ENCODE results near the gene GNAL. TPM values are rescaled to one million over a fixed set of nuclear protein-coding genes. Genes with fewer than 3 reads are reported as not detected.

The GNAL gene
- total RNA-seq, 8 experiments from 2014 or later = 0.85 to 31.0 (median 11.1) TPM

GRCh38 chr18:11754979-11755378 is 65.9 kb downstream of the GNAL start:
- 20 to 100% methylated on average over 1 to 2 of the region's 8 CpGs; no CpG with 5 or more reads in 8 of the 10 experiments for WGBS, 10 experiments
- in situ Hi-C loops (cut with MboI; ENCODE audit: low pct_unique_long_range_greater_than_20kb in 2 of 9, low sequenced_read_pairs in 9 of 9, unreplicated experiment in 9 of 9) = no loop called here
- H3K27ac ChIP-seq = no peak overlapping the region
- H3K4me1 ChIP-seq (replicated peaks in 1 of 2) = no peaks in the 10 kb centered on the region
- peak in 3 of 8 experiments; percentile 39 to 68 (median 55) for ATAC-seq (replicated peaks in 6 of 8)
- no peak overlapping the region for H3K4me3 ChIP-seq

DNA sequence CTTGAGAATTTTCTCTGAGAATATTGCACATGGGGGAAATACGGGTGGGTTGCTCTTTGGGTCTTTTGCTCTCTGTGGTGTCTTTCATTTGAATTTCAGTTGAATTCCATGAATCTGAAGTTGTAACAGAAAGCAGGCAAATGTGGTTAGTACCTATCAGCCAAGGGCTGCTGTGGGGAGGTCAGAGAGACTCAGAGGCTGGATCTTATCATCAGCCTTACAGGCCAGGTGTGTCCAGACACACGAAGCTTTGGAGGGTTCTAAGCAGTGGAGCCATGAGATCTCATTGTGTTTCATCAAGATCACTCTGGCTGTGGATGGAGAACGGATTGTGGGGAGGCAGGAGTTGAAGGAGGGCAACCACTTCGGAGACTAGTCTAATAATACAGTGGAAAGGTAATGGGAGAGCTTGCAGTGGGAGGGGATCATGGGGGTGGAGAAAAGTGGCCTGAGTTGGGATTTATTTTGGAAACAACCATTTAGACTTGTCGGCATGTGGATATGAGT is 68.1 kb downstream of the GNAL start:
- in situ Hi-C loops (cut with MboI; ENCODE audit: low pct_unique_long_range_greater_than_20kb in 2 of 9, low sequenced_read_pairs in 9 of 9, unreplicated experiment in 9 of 9) = no loop called here
- H3K4me1 ChIP-seq (replicated peaks in 1 of 2) = no peaks in the 10 kb centered on the region
- WGBS, 10 experiments = 20 to 100% (median 80%) methylated on average over 1 to 5 of the region's 5 CpGs; no CpG with 5 or more reads in 1 of the 10 experiments
- H3K4me3 ChIP-seq = no peak overlapping the region
- ATAC-seq (replicated peaks in 6 of 8) = no peak
- no peak overlapping the region for H3K27ac ChIP-seq

- 67 to 100% (median 89%) methylated on average over 2 to 5 of the region's 10 CpGs; no CpG with 5 or more reads in 5 of the 10 experiments for WGBS, 10 experiments
Observed at GRCh38 chr18:11759456-11759855, 70.4 kb downstream of the GNAL start.

GRCh38 chr18:11760498-11761167 is 71.6 kb downstream of the GNAL start:
- Histone ChIP-seq H3K4me3 (no peak overlapping the region), H3K4me1 (replicated peaks in 1 of 2) (no peaks in the 10 kb centered on the region)
- in situ Hi-C loops (cut with MboI; ENCODE audit: low pct_unique_long_range_greater_than_20kb in 2 of 9, low sequenced_read_pairs in 9 of 9, unreplicated experiment in 9 of 9) = no loop called here

More at GRCh38 chr18:11759456-11759855, 70.4 kb downstream of the GNAL start:
- H3K4me1 ChIP-seq (replicated peaks in 1 of 2) = no peaks in the 10 kb centered on the region
- no peak for ATAC-seq (replicated peaks in 6 of 8)
- in situ Hi-C loops (cut with MboI; ENCODE audit: low pct_unique_long_range_greater_than_20kb in 2 of 9, low sequenced_read_pairs in 9 of 9, unreplicated experiment in 9 of 9) = no loop called here
- H3K27ac ChIP-seq = no peak overlapping the region
- H3K4me3 ChIP-seq = no peak overlapping the region

DNA sequence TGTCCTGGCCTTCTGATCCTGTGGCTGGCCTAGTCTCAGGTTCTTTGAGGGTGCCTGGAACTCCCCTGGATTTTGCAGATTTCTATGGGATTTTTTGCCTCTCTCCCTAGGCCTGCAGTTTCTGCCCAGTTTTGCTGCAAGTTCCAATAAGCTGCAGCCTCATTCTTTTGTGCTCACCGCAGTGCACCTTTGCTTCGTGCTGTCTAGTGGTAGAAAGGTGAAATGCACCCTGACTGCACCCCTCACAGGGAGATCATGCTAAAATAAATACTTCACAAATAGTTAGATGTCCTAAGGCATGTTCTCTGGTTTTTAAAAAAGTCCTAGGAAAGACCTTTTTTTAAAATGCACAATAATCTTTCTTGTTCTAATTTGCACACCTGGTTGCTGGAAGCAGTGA is 72.5 kb downstream of the GNAL start:
- WGBS, 10 experiments = 67 to 100% (median 79%) methylated on average over 1 to 2 of the region's 2 CpGs; no CpG with 5 or more reads in 7 of the 10 experiments
- in situ Hi-C loops (cut with MboI; ENCODE audit: low pct_unique_long_range_greater_than_20kb in 2 of 9, low sequenced_read_pairs in 9 of 9, unreplicated experiment in 9 of 9) = no loop called here
- no peak overlapping the region for H3K27ac ChIP-seq
- H3K4me3 ChIP-seq = no peak overlapping the region
- no peaks in the 10 kb centered on the region for H3K4me1 ChIP-seq (replicated peaks in 1 of 2)
- peak in 1 of 8 experiments; percentile 45 for ATAC-seq (replicated peaks in 6 of 8)

More at GRCh38 chr18:11760498-11761167, 71.6 kb downstream of the GNAL start:
- H3K27ac ChIP-seq = no peak overlapping the region
- ATAC-seq (replicated peaks in 6 of 8) = peak in 2 of 8 experiments; percentile 65 to 83
- 63 to 100% (median 100%) methylated on average over 1 to 4 of the region's 7 CpGs; no CpG with 5 or more reads in 6 of the 10 experiments for WGBS, 10 experiments

DNA sequence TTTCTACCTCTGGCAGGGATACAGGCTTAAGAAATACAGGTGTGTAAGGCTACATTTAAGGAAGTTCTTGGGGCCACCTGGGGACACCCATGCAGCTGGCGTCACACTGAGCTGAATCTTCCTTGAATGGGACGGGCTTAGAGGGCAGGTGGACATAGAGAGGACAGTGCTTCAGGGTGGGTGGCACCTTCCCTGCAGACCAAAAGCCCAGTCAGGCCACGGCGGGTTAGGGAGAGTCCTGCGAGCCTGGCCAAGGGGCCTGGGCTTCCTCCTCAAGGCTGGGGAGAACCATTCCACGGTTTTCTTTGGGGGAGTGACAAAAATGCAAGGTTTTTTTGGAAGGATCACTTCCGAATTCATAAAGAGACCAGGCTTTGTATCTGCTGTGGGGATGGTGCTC is 73.4 kb downstream of the GNAL start:
- in situ Hi-C loops (cut with MboI; ENCODE audit: low pct_unique_long_range_greater_than_20kb in 2 of 9, low sequenced_read_pairs in 9 of 9, unreplicated experiment in 9 of 9) = no loop called here
- ATAC-seq (replicated peaks in 6 of 8) = no peak
- 0 to 100% (median 83%) methylated on average over 1 to 5 of the region's 7 CpGs; no CpG with 5 or more reads in 2 of the 10 experiments for WGBS, 10 experiments
- Histone ChIP-seq H3K27ac (no peak overlapping the region), H3K4me1 (replicated peaks in 1 of 2) (no peaks in the 10 kb centered on the region), H3K4me3 (no peak overlapping the region)

DNA sequence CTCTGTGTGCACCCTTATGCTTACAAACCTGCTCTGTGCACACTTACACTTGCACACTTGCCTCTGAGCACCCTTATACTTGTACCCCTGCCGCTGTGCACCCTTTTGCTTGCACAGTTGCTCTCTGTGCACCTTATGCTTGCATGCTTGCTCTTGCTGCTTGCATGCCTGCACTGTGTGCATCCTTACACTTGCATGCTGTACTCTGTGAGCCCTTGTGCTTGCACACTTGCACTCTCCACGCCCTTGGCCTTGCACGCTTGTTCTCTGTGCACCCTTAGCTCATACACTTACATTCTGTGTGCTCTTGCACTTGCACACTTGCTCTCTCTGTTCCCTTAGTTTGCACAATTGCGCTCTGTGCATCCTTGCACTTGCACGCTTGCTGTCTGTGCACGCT is 78.3 kb downstream of the GNAL start:
- ATAC-seq (replicated peaks in 6 of 8) = no peak
- Histone ChIP-seq H3K4me3 (no peak overlapping the region), H3K27ac (no peak overlapping the region), H3K4me1 (replicated peaks in 1 of 2) (no peaks in the 10 kb centered on the region)
- in situ Hi-C loops (cut with MboI; ENCODE audit: low pct_unique_long_range_greater_than_20kb in 2 of 9, low sequenced_read_pairs in 9 of 9, unreplicated experiment in 9 of 9) = no loop called here
- 22 to 100% (median 89%) methylated on average over 1 to 5 of the region's 6 CpGs for WGBS, 10 experiments

DNA sequence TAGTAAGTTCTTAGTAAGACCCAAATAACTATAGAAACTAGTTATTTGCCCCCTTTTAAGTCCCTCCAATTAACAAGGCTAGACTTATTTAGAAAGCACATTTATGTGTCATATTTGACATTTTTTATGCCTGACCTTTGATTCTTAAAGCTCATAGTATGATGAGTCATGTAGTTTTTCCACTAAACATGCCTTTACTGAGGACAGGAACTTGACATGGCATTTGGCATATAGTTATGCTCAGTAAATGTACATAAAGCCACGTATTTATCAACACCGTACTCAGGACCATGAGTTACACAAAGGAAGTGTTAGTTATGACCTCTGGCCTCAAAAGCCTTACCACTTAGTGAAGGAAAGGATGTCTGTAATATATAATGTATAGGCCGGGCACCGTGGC is 78.9 kb downstream of the GNAL start:
- H3K4me1 ChIP-seq (replicated peaks in 1 of 2) = no peaks in the 10 kb centered on the region
- no peak for ATAC-seq (replicated peaks in 6 of 8)
- H3K27ac ChIP-seq = no peak overlapping the region
- WGBS, 10 experiments = 0 to 100% (median 60%) methylated on average over 1 to 4 of the region's 4 CpGs; no CpG with 5 or more reads in 2 of the 10 experiments
- in situ Hi-C loops (cut with MboI; ENCODE audit: low pct_unique_long_range_greater_than_20kb in 2 of 9, low sequenced_read_pairs in 9 of 9, unreplicated experiment in 9 of 9) = no loop called here
- H3K4me3 ChIP-seq = no peak overlapping the region

DNA sequence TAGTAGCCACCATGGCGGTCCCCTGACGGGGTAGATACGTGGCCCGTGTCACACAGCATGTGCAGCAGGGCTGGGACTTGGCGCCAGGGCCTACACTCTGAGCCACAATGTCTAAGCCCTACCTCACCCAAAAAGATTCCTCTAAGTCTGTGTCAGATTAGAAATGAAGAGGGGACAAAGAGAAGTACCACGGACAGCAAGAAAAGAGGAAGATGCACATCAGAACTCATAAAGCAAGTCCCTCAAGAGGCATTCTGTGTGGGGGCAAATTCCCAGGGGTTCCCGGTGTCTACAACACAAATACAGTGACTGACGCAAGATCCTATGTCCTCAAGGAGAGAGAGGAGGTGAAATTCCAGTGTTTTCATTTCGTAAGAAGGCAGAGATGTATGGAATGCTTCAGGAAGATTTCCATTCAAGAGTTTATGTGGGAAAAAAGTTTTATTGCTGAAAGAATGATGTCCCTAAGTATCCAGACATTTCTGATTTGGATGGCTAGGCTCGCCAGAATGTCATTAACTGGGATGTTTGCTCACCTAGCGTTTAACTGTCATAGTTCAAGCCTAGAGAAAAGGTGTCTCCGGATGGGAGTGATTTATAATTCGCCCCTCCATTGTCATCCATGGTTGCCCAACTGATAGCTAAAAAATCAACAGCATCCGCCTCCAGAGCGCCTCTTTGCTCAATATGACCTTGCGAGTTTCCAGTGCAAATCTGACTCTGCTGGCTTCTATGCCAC is 86.5 kb downstream of the GNAL start:
- 52 to 100% (median 92%) methylated on average over 1 to 15 of the region's 16 CpGs for WGBS, 10 experiments
- H3K4me3 ChIP-seq = no peak overlapping the region
- H3K27ac ChIP-seq = no peak overlapping the region
- in situ Hi-C loops (cut with MboI; ENCODE audit: low pct_unique_long_range_greater_than_20kb in 2 of 9, low sequenced_read_pairs in 9 of 9, unreplicated experiment in 9 of 9) = no loop called here
- ATAC-seq (replicated peaks in 6 of 8) = no peak
- no peaks in the 10 kb centered on the region for H3K4me1 ChIP-seq (replicated peaks in 1 of 2)

- Histone ChIP-seq H3K4me3 (no peak overlapping the region), H3K27ac (no peak overlapping the region), H3K4me1 (replicated peaks in 1 of 2) (peaks cover 0 to under 1% of the 10 kb centered on the region in 2 donors)
- in situ Hi-C loops (cut with MboI; ENCODE audit: low pct_unique_long_range_greater_than_20kb in 2 of 9, low sequenced_read_pairs in 9 of 9, unreplicated experiment in 9 of 9) = no loop called here
- no peak for ATAC-seq (replicated peaks in 6 of 8)
- 20 to 96% (median 87%) methylated on average over 3 to 5 of the region's 5 CpGs for WGBS, 10 experiments
Observed at GRCh38 chr18:11780042-11780441, 91.0 kb downstream of the GNAL start.

DNA sequence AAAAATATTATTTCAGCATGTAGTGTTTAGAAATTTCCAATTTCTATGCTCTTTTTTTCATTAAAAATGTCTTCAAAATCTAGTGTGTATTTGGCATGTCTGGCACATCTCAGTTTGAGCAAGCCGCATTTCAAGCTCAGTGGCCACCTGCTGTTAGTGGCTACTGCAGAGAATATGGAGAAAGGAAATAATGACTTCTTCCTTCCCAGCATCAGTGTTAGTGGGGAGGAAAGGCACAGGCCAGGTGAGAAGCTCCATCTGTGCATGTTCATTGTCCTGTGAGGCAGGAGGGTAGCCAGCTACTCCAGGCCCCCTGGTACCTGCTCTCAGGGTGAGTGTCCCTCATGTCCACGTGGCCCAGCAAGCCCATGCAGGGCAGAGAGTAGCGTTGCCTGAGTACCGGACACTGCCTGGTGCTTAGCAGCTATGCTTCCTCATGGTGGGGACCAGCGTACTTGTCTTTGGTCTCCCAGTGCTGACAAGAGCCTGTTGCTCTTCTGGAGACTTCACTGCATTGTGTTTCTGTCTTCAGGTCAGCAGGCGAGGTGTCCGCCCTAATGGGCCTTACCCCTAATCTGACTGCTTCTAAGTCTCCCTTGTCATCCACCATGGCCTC is 94.8 kb downstream of the GNAL start:
- ATAC-seq (replicated peaks in 6 of 8) = no peak
- in situ Hi-C loops (cut with MboI; ENCODE audit: low pct_unique_long_range_greater_than_20kb in 2 of 9, low sequenced_read_pairs in 9 of 9, unreplicated experiment in 9 of 9) = no loop called here
- Histone ChIP-seq H3K27ac (no peak overlapping the region), H3K4me1 (replicated peaks in 1 of 2) (peaks cover 8 to 9% of the 10 kb centered on the region in 2 donors), H3K4me3 (no peak overlapping the region)
- 80 to 100% (median 90%) methylated on average over 1 to 6 of the region's 7 CpGs; no CpG with 5 or more reads in 3 of the 10 experiments for WGBS, 10 experiments

GRCh38 chr18:11784674-11785304 is 95.7 kb downstream of the GNAL start:
- H3K27ac ChIP-seq = no peak overlapping the region
- WGBS, 10 experiments = 61 to 100% (median 89%) methylated on average over 3 to 6 of the region's 6 CpGs
- H3K4me1 ChIP-seq (replicated peaks in 1 of 2) = peaks cover 9 to 11% of the 10 kb centered on the region in 2 donors
- in situ Hi-C loops (cut with MboI; ENCODE audit: low pct_unique_long_range_greater_than_20kb in 2 of 9, low sequenced_read_pairs in 9 of 9, unreplicated experiment in 9 of 9) = no loop called here
- no peak for ATAC-seq (replicated peaks in 6 of 8)
- no peak overlapping the region for H3K4me3 ChIP-seq
